Superior temporal gyrus (tissue), 1 donor: ENCODE data around the gene MTARC1.

Experiments used
- DNase-seq: peaks from one replicate; pipeline ENCODE4 v3.0.0-alpha.2; 2016; ENCODE audit errors: extremely low spot score

Gene MTARC1

DNA sequence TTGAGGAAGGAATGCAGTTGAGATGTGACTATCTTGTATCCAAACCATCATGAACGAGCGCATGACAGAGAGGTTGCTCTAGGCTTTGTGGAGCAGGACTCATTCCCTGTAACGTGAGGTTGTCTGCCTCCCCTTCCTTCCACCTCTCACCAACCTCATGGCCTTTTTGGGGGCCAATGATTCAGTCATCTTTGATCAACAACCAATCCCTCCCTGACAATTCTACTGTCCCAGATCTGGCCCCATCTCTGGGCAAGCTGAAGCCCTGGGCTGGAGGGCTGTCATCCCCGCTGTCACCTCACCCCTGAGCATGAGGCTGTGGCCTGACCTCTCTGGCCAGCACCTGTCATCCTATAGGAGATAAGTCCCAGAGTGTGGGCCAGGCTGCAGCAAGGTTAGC is 19.7 kb downstream of the MTARC1 start:
- no peak for DNase-seq

DNA sequence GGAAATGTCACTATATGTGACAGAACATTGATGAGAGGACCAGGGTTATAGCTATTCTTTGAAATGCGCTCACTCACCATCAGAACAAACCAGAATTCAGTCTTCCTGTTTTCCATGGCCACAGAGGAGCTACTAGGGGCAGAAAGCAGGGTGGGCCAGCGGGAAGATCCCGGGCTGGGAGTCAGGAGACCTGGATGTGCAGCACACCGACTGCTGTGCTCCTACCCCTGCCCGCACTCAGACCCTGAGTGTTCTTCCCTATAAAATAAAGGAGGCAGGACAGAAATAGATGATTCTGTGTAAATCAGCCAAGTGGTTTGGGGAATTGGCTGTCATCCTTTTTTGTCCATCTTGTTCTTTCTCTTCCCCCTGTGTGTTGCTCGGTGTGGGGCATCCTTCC is 21.0 kb downstream of the MTARC1 start:
- DNase-seq: no peak

DNA sequence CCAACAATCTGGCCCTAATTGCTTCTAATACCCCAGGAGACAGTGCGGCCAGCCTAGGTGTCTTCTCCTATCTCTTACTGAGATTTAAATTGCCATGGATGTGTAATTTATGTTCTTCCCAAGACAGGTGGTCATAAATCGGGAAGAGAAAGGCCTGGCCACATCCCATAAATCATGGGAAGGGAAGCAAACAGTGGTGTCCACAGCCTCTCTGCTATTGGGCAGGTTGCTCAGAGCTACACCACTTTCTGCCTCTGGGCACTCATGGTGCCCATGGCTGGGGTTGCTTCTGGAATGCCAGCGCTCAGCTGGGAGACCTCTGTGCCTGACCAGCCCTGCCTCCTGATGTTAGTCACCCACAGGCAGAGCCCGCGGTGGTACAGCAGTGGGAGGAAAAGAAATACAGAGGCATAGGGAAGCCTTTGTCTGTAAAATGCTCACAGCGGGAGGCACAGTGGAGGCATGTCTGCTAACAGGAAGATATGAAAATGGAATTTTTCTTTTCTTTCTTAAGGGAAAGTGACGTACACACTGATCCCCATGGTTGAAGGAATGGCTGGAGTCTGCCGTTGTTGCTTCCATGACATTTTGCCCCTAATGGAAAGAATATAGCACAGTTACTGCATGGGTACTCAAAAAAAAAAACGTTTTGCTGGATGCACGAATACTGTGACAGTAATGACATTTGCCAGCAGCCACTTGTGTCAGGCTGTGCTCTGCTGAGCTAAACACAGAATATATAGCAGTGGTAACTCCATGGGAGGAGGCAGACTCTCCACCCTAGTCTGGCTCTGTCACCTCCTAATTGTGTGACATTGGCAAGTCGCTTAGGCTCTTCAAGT is 21.9 kb downstream of the MTARC1 start:
- no peak for DNase-seq

GRCh38 chr1:220809187-220809550 is 22.5 kb downstream of the MTARC1 start:
- no peak for DNase-seq

DNA sequence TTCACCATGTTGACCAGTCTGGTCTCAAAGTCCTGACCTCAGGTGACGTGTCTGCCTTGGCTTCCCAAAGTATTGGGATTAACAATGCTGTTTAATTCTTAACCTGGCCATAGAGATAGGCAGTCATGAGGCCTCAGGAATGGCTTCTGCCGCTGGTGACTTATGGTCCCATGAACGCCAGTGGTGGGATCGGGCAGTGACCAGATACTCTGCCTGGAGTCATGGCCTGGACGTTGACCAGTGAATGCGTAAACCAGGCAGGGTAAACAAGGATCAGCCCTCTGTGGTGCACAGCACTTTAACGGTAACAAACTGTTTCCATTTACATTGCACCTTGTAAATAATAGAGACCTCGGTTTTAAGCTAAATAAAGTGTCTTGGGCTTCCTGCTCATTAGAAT is 23.0 kb downstream of the MTARC1 start:
- DNase-seq: no peak

DNA sequence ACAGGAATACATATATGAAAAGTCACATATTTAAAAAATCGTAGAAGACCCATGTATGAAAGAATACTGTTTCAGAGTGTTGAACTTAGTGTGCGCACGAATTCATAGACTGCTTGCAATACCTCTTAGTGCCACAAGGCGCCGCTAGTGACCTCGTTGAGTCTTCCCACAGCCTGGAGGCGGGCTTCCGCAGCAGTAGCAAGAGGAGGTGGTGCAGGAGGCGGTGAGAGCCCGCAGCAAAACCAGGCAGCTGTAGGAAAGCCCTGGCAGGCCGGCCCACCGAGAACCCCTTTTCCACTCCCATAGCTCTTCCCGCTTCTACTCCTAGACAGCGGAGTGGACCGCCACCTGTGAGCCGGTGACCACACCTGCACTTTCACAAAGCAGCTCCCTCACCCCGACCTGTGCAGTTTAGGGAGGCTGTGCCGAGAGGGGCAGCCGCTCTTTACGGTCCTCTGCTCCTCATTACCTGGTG is 23.5 kb downstream of the MTARC1 start:
- DNase-seq: peak; percentile 71

- DNase-seq: no peak
Measured at GRCh38 chr1:220810963-220811362, 24.2 kb downstream of the MTARC1 start.

- DNase-seq: no peak
Measured at GRCh38 chr1:220811695-220812094, 25.0 kb downstream of the MTARC1 start.

DNA sequence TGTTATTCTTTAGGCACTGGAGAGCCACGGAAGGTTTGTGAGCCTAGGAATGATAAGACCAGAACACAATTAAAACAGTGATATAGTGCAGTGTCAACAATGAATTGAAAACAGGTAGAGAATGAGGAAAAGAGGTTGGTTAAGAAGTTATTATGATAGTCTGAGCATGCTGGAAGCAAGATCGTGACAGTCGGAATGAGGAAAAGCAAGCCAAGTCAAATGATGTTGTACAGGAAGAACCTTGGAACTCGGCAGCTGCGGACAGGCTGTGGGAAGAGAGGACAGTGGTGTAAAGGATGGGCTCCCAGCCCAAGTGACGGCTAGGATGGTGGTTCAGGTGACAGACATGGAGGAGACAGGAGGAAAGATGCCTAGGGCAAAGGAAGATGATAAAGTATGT is 25.6 kb downstream of the MTARC1 start:
- no peak for DNase-seq

DNA sequence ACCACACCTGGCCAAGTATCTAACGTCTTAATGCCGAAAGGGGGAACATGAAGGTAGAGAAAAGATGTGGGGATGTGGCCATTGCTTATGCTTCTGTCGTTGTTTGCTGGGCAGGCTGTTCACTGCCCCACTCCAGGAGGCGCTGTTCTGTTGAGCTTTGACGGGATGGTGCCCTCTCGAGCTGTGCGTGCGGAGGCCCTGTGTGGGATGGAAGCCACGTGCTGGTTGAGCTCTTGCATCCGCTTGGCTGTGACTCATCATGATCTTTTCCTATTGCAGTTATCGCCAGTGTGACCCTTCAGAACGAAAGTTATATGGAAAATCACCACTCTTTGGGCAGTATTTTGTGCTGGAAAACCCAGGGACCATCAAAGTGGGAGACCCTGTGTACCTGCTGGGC is 26.3 kb downstream of the MTARC1 start:
- no peak for DNase-seq

- no peak for DNase-seq
Measured at GRCh38 chr1:220815409-220815808, 28.7 kb downstream of the MTARC1 start.

GRCh38 chr1:220817907-220818306 is 31.2 kb downstream of the MTARC1 start:
- DNase-seq: no peak

- DNase-seq: no peak
Measured at GRCh38 chr1:220818421-220819173, 31.9 kb downstream of the MTARC1 start.

DNA sequence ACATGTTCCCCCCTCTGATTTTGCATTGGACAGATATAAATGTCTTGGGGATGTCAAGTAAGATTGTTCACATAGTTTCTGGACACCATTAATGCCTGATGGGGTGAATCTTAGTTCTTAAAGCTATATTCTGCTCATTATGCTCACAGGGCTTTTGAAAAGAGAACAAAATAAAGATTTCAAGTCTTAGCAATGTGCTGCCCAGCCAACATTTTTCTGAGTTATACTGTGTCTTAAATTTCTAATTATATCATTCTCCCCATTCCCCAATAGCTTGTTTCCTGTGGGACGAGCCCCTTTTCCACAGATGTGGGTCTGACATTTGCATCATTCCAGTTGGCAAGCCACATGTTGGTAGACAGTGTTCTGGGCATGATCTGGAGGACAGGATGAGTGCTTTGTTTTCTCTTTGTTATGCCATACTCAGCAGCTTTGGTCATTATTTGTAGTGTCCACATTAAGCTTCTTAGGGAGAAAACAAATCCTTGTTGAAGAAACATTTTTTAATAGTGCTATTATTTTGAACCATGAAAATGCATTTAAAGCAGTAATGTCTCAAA is 32.8 kb downstream of the MTARC1 start:
- DNase-seq: no peak

DNA sequence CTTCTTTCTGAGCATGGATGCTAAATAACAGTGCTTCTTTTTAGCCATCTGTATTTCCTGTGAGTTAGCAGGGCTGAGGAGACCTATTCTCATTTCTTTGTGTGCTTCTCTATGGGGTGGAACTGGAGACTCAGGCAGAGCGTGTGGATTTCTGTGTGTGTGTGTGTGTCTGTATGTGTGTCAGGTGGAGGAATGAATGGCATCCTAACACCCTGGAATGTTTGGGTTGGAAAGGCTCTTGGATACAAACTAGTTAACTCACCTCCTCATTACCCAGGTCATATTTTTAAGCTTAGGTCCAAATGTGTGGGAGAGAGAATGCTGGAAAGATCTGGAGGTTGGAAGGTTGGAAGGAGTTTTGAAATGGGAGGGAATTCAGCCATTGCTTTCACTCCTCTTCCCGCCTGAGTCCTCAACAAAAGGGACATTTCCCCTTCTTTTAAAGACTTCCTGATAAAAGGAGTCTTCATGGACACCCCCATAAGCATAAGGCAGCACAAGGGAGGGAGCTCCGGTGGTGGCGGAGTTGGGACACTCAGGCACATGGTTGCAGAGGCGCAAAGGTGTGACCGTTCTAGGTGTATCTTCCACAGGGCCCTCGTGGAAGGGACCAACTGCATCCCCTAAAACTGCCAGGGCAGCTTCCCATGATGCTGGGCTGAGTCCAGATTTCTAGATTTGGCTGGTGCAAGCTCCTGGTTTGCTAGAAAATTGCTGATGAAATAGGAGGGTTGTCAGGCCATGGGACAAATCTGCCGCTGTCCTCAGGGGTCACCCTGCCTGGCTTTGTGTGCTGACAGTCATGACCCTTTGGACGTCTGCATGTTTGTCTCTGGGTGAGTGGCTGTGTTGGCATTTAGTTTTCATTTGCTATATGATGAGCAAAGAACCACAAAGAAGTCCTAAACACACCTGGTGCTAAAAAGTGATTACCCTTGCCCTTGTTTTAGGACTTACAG is 37.6 kb downstream of the MTARC1 start:
- no peak for DNase-seq

DNA sequence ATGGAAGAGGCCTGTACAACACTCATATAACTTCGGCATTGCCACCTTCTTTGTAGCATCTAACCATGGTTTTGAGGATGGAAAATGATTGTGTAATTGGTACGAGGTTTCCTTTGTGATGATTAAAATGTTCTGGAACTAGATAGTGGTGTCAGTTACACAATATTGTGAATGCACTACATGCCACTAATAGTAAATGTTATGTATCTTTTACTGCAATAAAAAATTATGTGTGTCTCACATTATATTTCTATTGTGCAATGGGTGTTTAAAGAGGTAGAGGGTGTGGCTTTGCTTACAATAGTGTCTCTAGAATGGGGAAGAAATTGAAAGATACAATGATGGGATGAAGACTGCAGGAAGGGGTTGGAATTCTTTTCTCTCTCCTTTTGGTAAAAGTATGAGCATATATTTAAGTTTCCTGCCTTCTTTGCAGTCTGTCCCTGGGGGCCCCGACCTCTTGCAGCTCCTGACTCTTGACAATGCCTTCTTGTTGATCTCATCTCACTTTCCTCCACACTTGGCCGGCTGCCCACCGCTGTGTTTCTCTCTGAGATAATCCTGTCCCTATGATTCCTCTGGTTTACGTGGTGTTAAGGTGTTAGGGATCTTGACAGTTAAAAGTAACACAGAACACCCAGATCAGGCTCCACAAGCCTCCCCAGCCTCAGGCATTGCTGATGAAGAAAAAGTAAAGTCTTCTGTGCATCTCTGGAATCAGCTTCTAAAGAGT is 39.3 kb downstream of the MTARC1 start:
- no peak for DNase-seq

- DNase-seq: no peak
Measured at GRCh38 chr1:220826729-220827128, 40.0 kb downstream of the MTARC1 start.

- no peak for DNase-seq
Measured at GRCh38 chr1:220827445-220828178, 40.9 kb downstream of the MTARC1 start.

- no peak for DNase-seq
Measured at GRCh38 chr1:220828179-220828490, 41.4 kb downstream of the MTARC1 start.

GRCh38 chr1:220828950-220829586 is 42.4 kb downstream of the MTARC1 start:
- no peak for DNase-seq
